GM23338 (cell line): ENCODE measurements around the gene NDST1.

Experiments used
- CREB1 ChIP-seq: fragments of 250-450 bp; sonication (Bioruptor Pico); IDR thresholded peaks from 2 replicates; pipeline ENCODE4 v1.5.0; 2020; ENCODE audit warnings: low read depth, mild to moderate bottlenecking, moderate library complexity
- EZH2 ChIP-seq: fragments of 200-600 bp; sonication (generic); IDR thresholded peaks from one replicate; pipeline ENCODE4 v1.8.0; 2017; ENCODE audit warnings: antibody characterized with exemption, mild to moderate bottlenecking, low read depth; ENCODE audit not compliant: unreplicated experiment
- ZNF331 ChIP-seq: fragments of 250-450 bp; sonication (Bioruptor Pico); IDR thresholded peaks from 2 replicates; pipeline ENCODE4 v1.5.0; 2020; ENCODE audit warnings: low read depth, mild to moderate bottlenecking, moderate library complexity
- TF ChIP-seq, protein P1 (sequence below), 2 experiments: fragments of 200-600 bp in 1 of 2; sonication (generic) in 1 of 2; conservative IDR thresholded peaks; 2 replicates each; pipeline versions ENCODE4 v1.5.1 to v1.6.1; 2016 to 2017; ENCODE audit warnings: antibody characterized with exemption in 2 of 2, low read depth in 2 of 2, mild to moderate bottlenecking in 2 of 2, moderate library complexity in 1 of 2
- TF ChIP-seq, protein P2 (sequence below): IDR thresholded peaks from one replicate; pipeline ENCODE4 v1.6.1; 2018; ENCODE audit warnings: antibody characterized with exemption; ENCODE audit not compliant: unreplicated experiment

DNA sequence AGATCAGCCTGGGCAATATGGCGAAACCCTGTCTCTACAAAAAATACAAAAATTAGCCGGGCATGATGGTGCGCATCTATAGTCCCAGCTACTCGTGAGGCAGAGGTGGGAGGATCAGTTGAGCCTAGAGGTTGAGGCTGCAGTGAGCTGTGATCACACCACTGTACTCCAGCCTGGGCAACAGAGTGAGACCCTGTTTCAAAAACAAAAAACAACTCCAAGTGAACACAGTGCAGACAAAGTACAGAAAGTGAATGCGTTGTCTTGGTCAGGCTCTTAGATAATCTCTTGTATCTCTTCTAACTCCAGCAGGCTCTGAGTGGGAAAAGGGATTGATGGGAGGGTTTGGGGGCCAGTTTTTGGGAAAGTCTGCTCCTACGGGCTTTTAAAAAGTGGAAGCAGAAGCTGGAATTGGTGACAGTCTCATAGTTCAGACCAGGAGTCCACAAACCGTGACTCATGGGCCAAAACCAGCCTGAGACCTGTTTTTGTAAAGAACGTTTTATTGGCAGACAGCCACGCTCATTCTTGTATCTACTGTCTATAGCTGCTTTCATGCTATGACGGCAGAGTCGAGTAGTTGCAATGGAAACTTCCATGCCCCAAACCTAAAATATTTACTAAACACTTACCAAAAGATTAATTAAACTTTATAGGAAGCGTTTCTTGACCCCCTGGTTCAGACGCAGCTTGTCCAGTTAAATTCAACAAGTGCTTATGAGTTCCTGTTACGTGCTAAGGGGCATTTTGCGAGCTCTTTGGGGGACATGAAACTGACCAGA is 32.9 kb downstream of the NDST1 start:
- TF ChIP-seq, protein P1, sequence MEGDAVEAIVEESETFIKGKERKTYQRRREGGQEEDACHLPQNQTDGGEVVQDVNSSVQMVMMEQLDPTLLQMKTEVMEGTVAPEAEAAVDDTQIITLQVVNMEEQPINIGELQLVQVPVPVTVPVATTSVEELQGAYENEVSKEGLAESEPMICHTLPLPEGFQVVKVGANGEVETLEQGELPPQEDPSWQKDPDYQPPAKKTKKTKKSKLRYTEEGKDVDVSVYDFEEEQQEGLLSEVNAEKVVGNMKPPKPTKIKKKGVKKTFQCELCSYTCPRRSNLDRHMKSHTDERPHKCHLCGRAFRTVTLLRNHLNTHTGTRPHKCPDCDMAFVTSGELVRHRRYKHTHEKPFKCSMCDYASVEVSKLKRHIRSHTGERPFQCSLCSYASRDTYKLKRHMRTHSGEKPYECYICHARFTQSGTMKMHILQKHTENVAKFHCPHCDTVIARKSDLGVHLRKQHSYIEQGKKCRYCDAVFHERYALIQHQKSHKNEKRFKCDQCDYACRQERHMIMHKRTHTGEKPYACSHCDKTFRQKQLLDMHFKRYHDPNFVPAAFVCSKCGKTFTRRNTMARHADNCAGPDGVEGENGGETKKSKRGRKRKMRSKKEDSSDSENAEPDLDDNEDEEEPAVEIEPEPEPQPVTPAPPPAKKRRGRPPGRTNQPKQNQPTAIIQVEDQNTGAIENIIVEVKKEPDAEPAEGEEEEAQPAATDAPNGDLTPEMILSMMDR (conservative IDR thresholded peaks at IDR 0.05; ENCODE audit: low read depth in 2 of 2): no peak
- no peak for TF ChIP-seq CREB1 (CRISPR knock-in tag)
- no peak for TF ChIP-seq EZH2
- TF ChIP-seq, protein P2, sequence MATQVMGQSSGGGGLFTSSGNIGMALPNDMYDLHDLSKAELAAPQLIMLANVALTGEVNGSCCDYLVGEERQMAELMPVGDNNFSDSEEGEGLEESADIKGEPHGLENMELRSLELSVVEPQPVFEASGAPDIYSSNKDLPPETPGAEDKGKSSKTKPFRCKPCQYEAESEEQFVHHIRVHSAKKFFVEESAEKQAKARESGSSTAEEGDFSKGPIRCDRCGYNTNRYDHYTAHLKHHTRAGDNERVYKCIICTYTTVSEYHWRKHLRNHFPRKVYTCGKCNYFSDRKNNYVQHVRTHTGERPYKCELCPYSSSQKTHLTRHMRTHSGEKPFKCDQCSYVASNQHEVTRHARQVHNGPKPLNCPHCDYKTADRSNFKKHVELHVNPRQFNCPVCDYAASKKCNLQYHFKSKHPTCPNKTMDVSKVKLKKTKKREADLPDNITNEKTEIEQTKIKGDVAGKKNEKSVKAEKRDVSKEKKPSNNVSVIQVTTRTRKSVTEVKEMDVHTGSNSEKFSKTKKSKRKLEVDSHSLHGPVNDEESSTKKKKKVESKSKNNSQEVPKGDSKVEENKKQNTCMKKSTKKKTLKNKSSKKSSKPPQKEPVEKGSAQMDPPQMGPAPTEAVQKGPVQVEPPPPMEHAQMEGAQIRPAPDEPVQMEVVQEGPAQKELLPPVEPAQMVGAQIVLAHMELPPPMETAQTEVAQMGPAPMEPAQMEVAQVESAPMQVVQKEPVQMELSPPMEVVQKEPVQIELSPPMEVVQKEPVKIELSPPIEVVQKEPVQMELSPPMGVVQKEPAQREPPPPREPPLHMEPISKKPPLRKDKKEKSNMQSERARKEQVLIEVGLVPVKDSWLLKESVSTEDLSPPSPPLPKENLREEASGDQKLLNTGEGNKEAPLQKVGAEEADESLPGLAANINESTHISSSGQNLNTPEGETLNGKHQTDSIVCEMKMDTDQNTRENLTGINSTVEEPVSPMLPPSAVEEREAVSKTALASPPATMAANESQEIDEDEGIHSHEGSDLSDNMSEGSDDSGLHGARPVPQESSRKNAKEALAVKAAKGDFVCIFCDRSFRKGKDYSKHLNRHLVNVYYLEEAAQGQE: no peak
- TF ChIP-seq ZNF331 (CRISPR knock-in tag): no peak
